GM21619 (cell line): Measurements from ENCODE around the gene PRKN.

Source experiments
- ATAC-seq: cut with Tn5 transposase; IDR thresholded peaks from one replicate; pipeline ENCODE4 v1.9.1; 2021; ENCODE audit not compliant: unreplicated experiment

The PRKN gene

DNA sequence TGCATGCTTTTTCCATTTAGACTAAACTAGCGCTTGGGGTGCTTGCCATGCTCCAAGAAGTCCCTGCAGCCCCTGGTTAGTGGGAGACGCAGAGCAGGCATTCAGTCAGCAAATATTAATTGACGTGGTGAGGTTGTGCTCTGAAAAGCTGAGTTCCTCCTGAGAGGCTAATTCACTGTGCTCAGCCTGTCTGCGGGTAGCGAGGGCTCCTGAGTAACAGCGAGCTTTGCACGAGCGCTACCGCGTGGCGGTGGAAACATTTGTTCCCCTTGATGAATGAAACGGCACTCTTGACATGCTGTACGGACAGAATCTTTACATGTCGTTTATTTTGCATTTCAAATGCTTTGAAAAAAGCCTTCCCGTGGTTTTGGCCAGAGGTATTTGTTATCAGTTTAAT lies 1283.1 kb downstream of the PRKN start:
- no peak for ATAC-seq

DNA sequence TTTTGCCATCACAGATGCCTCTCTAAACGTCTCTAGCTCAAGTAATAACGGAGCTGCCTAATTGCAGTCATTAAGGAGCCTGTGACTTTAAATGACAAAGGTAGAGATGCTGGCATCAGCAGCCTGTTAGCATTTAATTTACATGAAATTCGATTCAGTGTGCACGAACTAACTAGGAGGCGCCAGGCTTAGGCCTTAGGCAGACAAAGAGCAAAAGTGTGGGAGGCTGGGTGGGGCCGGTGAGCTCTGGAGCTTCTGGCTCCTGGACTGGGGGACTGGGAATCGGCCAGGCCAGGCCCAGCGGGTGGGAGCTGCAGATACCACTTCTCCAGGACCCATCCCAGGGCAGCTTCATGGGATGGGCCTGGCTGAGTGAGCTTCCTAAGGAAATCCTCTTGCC lies 1283.7 kb downstream of the PRKN start:
- ATAC-seq: no peak

DNA sequence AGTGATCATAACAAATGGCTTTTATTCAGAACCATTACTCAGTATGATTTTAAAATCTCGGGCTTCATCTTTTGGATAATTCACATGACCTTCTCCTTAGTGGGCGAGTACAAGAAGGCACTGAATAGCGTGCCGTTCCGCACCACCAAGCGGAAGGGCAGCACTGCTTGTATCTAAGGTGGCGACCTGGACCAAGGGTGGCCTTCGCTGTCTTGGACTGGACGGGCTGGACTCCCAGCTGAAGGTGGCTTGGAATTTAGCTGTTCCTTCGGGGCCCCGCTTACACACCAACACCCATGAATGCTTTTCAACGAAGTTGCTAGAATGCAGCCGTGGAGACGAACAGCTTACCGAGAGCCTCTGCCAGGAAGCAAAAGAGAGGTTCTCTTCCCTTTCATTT lies 1285.1 kb downstream of the PRKN start:
- ATAC-seq: no peak

DNA sequence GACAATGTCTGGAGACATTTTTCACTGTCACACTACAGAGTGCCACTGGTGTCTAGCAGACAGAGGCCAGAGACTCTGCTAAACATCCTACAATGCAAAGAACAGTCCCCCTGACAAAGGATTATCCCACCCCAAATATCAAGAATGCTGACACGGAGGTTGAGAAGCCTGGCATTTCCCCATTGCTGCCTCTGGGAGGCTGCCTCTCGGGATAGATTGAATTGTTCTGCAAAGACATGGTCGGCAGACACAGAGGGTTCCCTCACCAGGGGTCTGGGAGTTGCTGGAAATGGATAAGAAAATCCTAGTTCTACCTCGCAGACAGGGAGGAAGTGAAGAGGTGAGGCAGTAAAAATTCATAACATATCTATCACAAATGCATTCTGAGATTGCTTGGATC lies 1287.3 kb downstream of the PRKN start:
- no peak for ATAC-seq

DNA sequence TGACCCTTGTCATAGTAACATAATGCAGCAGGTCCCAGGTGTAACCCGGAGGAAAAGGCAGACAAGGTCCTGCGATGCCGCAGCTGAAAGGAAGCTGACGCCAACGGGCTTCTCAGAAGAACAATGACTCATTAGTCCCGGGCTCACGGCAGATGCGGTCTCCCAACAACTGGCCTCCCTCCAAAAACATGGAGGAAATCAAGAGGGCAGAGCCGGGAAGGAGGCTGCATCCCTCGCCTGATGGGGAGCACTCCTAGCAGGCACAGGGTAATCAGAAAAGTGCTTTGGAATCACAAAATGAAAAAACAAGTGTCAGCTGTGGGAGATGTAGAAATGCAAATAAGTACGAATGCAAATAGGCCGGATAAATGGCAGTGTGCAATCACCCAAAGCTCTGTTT lies 1288.5 kb downstream of the PRKN start:
- no peak for ATAC-seq

DNA sequence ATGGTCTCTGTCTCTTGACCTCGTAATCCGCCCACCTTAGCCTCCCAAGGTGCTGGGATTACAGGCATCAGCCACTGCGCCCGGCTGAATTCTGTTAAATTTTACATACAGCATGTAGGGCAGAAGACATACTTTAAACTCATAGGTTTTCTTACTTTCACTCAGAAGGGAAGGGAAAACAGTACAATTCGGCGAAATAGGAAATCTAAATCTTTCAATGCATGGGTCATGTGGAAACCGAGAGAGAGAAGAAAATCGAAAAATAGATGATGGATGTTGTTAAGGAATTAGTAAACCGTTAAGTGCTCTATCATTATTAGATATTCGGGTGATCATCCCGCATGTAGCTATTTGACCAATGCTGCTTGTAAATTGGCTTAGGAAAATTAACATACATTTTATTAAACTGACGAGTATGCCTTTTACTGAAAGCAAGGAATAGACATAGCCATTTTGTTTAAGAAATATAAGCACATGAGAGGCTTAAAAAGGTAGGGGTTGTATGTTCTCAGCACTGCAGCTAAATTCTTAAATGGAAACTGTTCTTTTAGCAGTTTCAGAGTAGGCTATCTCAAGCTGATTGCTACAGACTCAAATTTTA lies 1289.0 kb downstream of the PRKN start:
- ATAC-seq: no peak

DNA sequence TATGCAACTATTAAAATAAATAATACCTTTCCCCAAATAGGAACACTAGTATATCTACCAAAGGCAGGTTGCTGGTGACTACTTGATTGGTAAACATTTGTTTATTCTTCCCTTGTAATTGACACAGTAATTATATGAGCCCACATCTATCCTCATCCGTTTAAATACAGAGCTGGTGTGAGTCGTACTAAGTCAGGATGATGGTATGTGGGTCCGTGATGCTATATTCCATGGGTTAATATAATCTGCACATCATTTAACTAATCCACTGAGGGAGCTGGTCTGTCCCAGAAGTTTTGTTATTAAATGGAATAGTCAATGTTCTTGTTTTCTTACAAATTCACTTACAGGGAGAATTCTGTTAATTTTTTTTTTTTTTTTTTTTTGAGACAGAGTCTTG lies 1289.7 kb downstream of the PRKN start:
- no peak for ATAC-seq

DNA sequence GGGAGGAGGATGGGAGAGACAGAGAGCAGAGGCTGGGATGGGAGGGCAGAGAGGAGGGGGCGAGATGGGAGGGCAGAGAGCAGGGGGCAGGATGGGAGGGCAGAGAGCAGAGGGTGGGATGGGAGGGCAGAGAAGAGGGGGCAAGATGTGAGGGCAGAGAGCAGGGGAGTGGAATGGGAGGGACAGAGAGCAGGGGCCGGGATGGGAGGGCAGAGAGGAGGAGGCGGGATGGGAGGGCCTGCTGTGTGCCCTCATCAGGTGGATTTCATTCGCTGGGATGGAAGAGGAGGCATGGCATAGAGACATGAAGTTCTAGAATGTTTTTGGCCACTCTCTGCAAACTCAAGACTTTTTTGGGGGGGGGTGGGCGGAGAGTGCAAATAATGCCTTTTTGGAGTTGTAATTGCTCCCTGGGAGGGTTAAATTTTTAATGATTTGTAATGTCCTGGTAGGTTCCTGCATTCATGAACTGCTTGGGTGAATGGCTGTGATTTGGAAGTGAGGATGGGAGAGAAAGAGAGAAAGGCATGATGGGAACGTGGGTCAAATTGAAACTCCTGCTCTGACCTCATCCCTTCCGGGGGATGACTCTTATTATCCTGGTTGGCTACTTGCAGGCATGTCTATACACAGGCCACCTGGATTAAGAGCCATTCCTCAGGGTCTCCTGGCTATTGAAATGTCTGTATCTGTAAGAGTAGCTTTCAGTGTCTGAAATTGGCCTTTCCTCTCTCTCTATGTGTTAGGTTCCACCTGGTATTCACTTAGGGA lies 1291.3 kb downstream of the PRKN start:
- ATAC-seq: no peak

DNA sequence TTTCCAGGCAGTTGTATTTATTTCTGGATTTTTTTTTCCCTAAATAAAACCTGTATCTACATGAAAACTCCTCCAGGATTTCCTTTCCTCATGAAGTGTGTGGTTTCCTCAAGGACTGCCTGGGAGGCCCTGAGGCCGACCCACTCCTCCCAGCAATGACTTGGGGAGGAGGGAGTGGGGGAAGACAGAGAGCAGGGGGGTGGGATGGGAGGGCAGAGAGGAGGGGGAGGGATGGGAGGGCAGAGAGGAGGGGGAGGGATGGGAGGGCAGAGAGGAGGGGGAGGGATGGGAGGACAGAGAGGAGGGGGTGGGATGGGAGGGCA lies 1291.9 kb downstream of the PRKN start:
- ATAC-seq: no peak

DNA sequence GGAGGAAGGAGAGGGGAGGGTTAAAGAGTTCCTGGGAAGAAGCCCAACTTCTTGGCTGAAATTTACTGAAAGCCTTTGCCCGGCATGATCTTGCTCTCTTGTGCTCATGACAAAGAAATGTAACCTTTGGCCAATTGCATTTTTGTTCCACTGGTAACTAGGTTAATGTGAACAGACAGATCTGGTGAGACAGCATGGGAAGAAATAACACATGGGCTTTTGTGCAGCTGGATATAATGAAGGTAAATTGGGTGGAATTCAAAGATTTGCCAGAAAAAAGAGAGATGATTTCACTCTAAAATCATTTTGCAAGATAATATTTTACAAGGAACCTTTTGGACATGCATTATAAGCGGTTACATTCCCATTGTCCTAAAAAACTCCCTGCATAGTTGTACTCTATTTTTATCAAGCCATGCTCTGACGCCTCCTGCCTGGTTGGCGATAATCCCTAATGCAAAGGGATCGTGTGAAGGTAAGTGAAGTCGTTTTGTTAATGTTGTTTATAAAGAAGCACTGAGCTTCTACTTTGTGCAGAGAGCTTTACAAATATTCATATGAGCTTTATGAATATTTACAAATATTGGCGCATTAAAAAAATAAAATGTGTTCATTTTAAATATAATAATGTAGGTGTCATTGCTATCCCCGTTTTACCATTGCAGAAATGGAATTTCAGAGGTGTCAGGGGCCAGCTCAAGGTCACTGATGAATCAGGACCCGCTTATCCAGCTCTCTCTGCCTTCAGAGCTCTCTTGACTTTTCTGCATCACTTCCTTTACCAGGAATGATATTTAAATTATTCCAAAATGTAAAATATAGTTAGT lies 1292.4 kb downstream of the PRKN start:
- ATAC-seq: no peak

DNA sequence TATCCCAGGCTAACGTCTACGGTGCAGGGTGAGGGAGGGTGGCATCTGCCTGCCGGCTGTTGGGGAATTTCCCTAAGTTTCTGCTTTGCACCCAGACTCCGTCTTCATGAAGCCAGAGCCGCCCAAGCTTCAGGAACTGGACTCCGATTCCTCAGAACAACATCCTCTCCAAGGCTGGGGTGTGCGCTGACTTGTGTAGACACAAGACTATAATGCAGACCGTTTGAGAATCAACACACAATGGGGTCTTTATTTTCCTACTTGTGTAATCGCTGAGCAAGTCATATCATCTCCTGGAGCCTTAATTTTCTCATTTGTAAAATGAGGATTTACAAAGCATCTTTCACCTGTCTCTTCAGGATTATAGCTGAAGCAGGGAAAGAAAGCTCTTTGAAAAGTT lies 1293.2 kb downstream of the PRKN start:
- ATAC-seq: no peak

DNA sequence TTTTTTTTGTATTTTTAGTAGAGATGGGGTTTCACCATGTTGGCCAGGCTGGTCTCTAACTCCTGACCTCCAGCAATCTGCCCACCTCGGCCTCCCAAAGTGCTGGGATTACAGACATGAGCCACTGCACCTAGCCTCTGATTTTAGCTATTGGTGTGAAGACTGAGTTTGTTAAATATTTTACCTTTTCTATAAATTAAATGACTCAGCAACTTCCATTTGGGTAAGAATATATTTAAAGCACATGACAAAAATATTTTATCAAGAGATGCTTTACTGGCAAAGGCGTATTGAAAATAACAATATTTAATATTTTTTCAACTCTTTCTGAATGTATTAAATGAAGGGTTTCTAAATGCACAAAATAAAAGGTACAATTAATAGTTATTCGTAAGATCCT lies 1295.0 kb downstream of the PRKN start:
- no peak for ATAC-seq

DNA sequence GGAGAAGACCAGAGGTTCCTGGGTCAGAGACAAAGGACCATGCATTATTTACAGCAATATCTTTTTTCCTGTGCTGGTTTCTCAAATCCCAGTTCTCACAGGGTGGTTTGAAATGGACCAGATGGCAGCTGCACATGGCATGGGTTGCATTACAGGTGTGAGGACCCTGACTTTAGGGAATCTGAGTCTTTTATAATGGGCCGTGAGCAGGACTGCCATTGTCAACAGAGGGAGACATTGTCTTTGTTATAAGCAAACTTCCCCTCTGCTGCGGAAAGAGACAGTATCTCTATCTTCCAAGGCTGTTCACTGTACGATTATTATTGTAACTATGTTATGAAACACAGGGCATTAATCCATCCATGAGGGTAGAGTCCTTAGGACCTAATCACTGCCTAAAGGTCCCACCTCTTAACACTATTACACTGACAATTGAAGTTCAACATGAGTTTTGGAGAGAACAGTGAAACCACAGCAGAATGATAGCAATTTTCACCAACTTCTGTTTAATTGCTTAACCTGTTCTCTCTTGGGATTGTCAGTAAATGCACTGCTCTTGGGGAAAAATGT lies 1297.6 kb downstream of the PRKN start:
- no peak for ATAC-seq

DNA sequence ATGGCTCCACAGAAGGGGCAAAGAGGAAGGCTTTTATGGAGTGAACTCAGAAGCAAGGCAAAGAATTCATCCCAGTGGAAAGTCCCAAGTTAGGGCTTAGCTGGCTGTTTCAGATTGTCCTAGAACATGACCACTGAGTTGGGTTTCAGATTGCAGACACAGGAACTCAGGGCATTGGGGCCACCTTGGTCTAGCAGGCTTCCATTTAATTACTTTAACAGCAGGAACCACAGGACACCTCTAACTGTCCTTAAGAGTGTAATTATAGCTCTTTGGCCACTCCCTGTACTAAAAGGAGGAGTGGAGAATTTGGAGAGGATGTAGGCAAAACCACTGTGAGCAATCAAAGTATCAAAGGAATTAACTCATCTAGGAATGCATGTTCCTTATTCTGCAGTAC lies 1303.1 kb downstream of the PRKN start:
- no peak for ATAC-seq

DNA sequence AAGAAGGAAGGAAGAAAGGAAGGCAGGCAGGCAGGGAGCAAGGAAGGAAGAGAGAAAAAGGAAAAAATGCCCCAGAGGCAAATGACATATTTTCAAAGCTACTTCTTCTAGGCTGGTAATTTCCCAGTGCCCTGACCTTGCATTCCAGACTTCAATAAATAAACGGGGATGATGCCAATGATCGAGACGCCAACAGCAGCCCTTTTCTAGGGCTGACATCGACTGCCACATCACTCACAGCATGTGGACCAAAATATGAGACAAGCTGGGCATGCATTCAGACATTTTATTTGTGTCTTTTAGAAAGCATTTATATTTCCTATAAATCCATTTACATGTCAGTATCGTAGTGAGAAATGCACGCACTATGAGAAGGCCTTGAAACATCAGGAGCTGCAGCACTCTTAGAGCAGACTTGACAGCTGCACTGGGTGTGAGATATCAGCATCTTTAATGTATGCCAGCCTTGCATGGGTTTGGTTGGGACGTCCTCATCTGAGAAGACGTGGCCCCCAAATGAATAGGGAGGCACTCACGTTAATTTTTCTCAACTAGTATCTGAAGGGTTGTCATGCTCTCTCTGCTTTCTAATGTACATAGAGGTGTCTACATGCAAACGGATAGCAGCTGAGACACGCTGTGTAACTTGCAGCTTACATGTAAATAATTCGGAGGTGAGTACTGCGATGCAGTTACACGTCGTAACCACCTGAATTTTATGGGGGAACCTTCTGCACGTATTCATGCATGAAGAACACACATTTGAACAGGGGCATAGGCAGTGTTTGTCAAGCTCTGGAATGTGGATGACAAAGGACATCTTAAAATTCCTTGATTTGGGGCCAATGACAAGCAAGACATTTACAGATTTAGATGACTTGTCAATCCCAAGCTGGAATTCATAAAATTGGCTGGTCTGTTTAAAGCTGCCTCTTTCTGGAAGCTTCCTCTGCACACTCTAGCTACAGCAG lies 1304.6 kb downstream of the PRKN start:
- ATAC-seq: no peak

DNA sequence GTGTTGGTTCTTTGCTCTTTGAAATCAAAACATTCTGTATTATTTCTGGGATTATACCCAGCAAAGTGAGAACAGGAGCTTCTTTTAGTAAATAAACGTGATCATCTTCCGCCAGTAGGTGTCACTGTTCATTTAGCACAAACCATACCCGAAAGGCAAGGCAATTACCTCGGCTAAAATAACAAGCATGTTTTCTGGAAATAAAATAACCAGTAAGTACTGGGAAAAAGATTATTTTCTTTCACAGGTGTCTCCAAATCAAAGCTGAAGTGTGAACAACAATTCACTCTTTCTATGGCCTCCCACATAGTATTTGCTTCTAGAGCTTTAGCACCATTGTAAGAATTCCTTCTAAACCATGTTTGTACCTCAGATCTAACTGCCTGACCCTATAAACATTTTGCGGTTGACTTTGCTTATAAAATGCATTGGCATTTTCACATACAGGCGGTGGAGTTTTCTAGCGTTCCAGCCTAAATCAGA lies 1309.1 kb downstream of the PRKN start:
- ATAC-seq: peak; percentile 87

DNA sequence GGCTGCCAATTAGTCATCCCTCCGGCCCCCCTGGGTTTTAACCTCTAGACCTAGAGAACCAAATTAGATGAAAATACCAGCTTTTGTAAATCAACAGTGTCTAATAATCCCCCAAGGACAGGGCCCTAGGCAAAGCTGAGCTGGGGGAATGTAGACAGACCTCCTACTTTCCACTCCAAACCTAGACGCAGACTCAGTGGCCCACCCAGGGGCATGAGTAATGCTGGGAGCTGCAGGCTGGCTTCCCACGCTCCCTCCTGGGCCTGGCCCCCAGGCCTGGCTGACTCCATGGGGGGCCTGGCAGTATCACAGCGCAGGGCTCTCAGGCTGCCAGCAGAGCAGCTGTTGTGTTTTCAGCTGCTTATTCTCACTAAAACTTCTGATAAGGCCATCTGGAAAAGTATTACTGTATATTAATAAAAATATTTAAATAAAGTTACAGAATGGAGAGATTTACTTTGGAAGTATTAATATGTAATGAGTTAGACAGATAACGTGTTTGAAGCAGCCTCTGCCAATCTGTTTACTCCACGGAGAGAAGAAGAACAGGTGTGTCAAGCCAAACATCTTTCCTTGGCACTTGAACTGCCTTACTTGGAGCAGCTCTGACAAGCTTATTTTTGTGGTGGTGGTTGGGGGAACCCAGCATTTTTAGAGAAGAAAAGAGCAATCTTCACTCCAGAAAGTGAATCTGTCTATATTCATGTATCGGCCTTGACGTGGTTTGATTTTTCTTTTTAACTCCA lies 1309.7 kb downstream of the PRKN start:
- ATAC-seq: peak; percentile 12

DNA sequence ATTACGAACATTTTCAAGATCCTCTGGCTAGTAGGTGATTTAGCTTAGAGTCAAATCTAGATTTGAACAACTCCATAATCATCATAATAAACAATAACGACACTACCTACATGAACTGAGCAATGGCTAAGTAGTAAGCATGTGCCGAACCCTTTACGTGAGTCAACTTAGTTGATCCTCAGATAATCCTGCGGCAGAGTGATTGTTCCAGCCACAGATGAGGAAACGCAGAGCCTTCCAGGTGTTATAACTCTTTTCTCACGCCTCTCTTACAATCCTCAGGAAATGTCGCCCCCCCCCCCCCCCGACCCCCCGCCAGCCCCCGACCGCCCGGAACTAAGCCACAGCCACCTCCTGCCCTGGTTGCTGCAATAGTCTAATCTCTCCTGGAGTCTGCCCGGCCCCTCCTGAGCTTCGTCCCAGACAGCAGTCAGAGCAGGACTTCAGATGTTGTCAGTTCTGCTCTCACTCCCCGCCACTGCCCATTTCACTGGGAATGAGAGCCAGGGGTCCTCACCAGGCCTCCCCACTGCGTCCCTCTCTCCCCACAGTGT lies 1312.2 kb downstream of the PRKN start:
- no peak for ATAC-seq

DNA sequence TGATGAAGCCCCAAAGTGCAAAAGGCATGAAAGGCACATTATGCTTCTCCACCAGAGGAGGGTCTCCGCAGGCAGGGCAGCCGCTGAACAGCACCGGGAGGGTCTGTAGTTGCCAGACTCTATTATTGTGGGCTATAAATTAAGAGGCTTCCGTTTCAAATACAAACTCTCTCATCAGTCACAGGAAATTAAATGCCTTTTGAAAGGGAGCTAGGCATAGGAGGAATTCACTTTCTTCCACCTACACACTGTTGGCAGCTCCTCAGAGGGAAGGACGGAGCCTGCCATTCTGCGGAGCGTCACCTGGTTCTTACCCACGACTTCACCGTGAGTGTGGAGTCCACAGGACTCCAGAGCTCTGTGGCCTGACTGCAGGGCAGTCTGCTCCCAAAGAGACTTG lies 1312.9 kb downstream of the PRKN start:
- ATAC-seq: no peak

DNA sequence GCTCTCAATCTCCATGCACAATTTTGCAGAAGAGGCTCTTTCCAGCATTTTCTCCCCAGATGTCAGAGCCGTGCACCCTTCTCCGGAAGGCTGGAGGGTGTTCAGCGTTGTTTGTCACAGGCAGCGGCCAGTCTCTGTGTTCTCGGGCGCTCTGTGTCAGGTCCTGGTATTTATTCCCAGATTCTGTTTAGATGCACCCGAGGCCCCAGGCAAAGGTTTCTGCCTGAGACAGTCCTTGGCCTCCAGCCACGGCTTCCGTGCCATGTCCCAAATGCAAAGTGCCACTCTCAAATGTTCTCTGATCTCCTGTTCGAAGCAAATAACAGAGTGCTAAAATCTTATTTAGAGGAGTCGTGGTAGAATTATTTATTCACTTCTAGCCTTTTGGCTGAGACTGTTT lies 1313.4 kb downstream of the PRKN start:
- no peak for ATAC-seq
